DOHH2 (cell line): ENCODE measurements around the gene CRBN.

Experiments
- EZH2phosphoT487 ChIP-seq: fragments of 200-600 bp; sonication (generic); IDR thresholded peaks from 2 replicates; pipeline ENCODE4 v1.6.1; 2017; ENCODE audit warnings: borderline replicate concordance, mild to moderate bottlenecking, antibody characterized with exemption, low read length, moderate library complexity, mixed read lengths
- TF ChIP-seq, protein P1 (sequence below): fragments of 200-600 bp; sonication (generic); IDR thresholded peaks from one replicate; pipeline ENCODE4 v1.5.1; 2014; ENCODE audit warnings: antibody characterized with exemption, mild to moderate bottlenecking, low read depth, low read length; ENCODE audit not compliant: poor library complexity, severe bottlenecking

DNA sequence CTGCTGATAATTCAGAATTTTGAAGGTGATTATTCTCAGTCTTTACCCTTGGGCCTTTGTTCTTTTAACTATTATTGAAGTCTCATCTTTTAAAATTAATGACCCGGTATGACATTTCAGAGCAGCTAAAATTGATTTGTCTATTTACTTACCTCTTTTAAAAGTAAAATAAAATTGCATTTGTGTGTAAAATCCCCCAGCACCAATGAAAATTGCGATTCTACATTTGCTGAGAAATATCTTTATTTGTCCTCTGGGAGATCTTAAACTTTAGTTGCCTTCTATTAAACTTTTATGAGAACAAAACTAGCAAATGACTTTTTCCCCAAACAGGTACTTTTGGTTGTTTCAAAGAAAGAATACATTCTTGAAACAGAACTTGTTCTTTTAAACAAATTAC is 61.8 kb downstream of the CRBN start:
- TF ChIP-seq, protein P1, sequence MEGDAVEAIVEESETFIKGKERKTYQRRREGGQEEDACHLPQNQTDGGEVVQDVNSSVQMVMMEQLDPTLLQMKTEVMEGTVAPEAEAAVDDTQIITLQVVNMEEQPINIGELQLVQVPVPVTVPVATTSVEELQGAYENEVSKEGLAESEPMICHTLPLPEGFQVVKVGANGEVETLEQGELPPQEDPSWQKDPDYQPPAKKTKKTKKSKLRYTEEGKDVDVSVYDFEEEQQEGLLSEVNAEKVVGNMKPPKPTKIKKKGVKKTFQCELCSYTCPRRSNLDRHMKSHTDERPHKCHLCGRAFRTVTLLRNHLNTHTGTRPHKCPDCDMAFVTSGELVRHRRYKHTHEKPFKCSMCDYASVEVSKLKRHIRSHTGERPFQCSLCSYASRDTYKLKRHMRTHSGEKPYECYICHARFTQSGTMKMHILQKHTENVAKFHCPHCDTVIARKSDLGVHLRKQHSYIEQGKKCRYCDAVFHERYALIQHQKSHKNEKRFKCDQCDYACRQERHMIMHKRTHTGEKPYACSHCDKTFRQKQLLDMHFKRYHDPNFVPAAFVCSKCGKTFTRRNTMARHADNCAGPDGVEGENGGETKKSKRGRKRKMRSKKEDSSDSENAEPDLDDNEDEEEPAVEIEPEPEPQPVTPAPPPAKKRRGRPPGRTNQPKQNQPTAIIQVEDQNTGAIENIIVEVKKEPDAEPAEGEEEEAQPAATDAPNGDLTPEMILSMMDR = no peak
- TF ChIP-seq EZH2phosphoT487 = no peak
